SK-N-SH (cell line): ENCODE data around the gene LHX4. TPM values are rescaled to one million over a fixed set of nuclear protein-coding genes. Genes with fewer than 3 reads are reported as not detected.

Experiments used
- CTCF ChIA-PET: fragments of 300-600, 350-600 bp; formaldehyde crosslinking; extraction: SDS; loops from one replicate; lab custom pipeline; 2021; lab: Yijun Ruan, JAX
- POLR2A ChIA-PET: fragments of 350-600 bp; sonication (Branson Sonifier 250); formaldehyde crosslinking; extraction: SDS; loops from one replicate; lab custom pipeline; 2020; ENCODE audit warnings: antibody characterized with exemption, inconsistent platforms; lab: Yijun Ruan, JAX
- DNase-seq: peaks from one replicate; pipeline ENCODE4 v3.0.0; 2012
- H2AFZ ChIP-seq: fragments of 200-600 bp; sonication (generic); 2 replicates; pipeline ENCODE4 v1.8.1; 2016; ENCODE audit warnings: antibody characterized with exemption, mild to moderate bottlenecking, low read depth
- H3F3A ChIP-seq: fragments of 200-600 bp; sonication (generic); replicated peaks from 2 replicates; pipeline ENCODE3; 2016; ENCODE audit warnings: antibody characterized with exemption, mild to moderate bottlenecking; ENCODE audit not compliant: insufficient read depth
- H3K27ac ChIP-seq, 2 experiments: fragments of 200-500 bp in 1 of 2; fragments of 200-600 bp in 1 of 2; sonication (Bioruptor generic) in 1 of 2; sonication (generic), shearing (Covaris generic) in 1 of 2; 2 replicates each; pipeline versions ENCODE4 v1.5.1 to v1.6.1; 2014 to 2016; ENCODE audit warnings: low read depth in 2 of 2, inconsistent platforms in 1 of 2, low read length in 1 of 2, mild to moderate bottlenecking in 1 of 2, mixed read lengths in 1 of 2
- H3K27me3 ChIP-seq: fragments of 200-600 bp; sonication (generic), shearing (Covaris generic); 2 replicates; pipeline ENCODE4 v1.6.1; 2016; ENCODE audit warnings: mixed run types; ENCODE audit not compliant: insufficient read depth
- H3K36me3 ChIP-seq, 2 experiments: fragments of 200-500 bp in 1 of 2; fragments of 200-600 bp in 1 of 2; sonication (Bioruptor generic) in 1 of 2; sonication (generic) in 1 of 2; replicated peaks in 1 of 2; 2 replicates each; pipeline versions ENCODE3 to v1.5.1; 2014 to 2016; ENCODE audit warnings: low read length in 1 of 2, mild to moderate bottlenecking in 1 of 2; ENCODE audit not compliant: insufficient read depth in 2 of 2, control insufficient read depth in 1 of 2
- H3K4me1 ChIP-seq, 2 experiments: fragments of 200-500 bp in 1 of 2; fragments of 200-600 bp in 1 of 2; sonication (Bioruptor generic) in 1 of 2; sonication (generic), shearing (Covaris generic) in 1 of 2; 2 replicates each; pipeline versions ENCODE4 v1.5.1 to v1.6.1; 2014 to 2016; ENCODE audit warnings: low read depth in 1 of 2, low read length in 1 of 2, mixed run types in 1 of 2; ENCODE audit not compliant: insufficient read depth in 2 of 2, control insufficient read depth in 1 of 2
- H3K4me2 ChIP-seq: fragments of 200-600 bp; sonication (generic), shearing (Covaris generic); 2 replicates; pipeline ENCODE4 v1.6.1; 2017; ENCODE audit warnings: mixed run types
- H3K4me3 ChIP-seq, 2 experiments: fragments of 200-500 bp in 1 of 2; fragments of 200-600 bp in 1 of 2; sonication (Bioruptor generic) in 1 of 2; sonication (generic), shearing (Covaris generic) in 1 of 2; 2 replicates each; pipeline versions ENCODE4 v1.5.1 to v1.8.1; 2014 to 2016; ENCODE audit warnings: low read depth in 2 of 2, inconsistent platforms in 1 of 2, low read length in 1 of 2, mild to moderate bottlenecking in 1 of 2, mixed read lengths in 1 of 2, moderate library complexity in 1 of 2
- H3K79me2 ChIP-seq: fragments of 200-600 bp; sonication (generic); 2 replicates; pipeline ENCODE4 v1.8.1; 2017; ENCODE audit warnings: mild to moderate bottlenecking; ENCODE audit not compliant: insufficient read depth
- H3K9ac ChIP-seq: fragments of 200-600 bp; sonication (generic); 2 replicates; pipeline ENCODE4 v1.6.1; 2017; ENCODE audit warnings: mixed run types
- H3K9me2 ChIP-seq: fragments of 200-600 bp; sonication (generic); 2 replicates; pipeline ENCODE4 v1.6.1; 2017; ENCODE audit warnings: mixed run types
- H3K9me3 ChIP-seq: fragments of 200-600 bp; sonication (generic); 2 replicates; pipeline ENCODE4 v1.6.1; 2017; ENCODE audit warnings: mixed run types, mild to moderate bottlenecking, moderate library complexity
- H4K20me1 ChIP-seq: fragments of 200-600 bp; sonication (generic); 2 replicates; pipeline ENCODE4 v1.6.1; 2017; ENCODE audit warnings: mild to moderate bottlenecking, mixed run types; ENCODE audit not compliant: insufficient read depth
- CHD2 ChIP-seq: fragments of 150-350 bp; IDR thresholded peaks from 2 replicates; pipeline ENCODE4 v1.6.1; 2018; ENCODE audit warnings: low read length; ENCODE audit not compliant: partially characterized antibody
- ELF1 ChIP-seq: IDR thresholded peaks from 2 replicates; pipeline ENCODE4 v1.4.0; 2012
- EP300 ChIP-seq, 2 experiments: IDR thresholded peaks; 2 replicates each; pipeline versions ENCODE4 v1.4.0 to v1.6.1; 2012; ENCODE audit warnings: borderline replicate concordance in 1 of 2, low read depth in 1 of 2, low read length in 1 of 2
- FOSL2 ChIP-seq: IDR thresholded peaks from 2 replicates; pipeline ENCODE4 v1.4.0; 2012; ENCODE audit warnings: low read depth, mild to moderate bottlenecking, moderate library complexity, borderline replicate concordance
- GATA2 ChIP-seq: sonication (generic); formaldehyde crosslinking; IDR thresholded peaks from 2 replicates; pipeline ENCODE4 v1.5.0; 2020; ENCODE audit warnings: mild to moderate bottlenecking, missing genetic modification reagents
- MEF2A ChIP-seq: IDR thresholded peaks from 2 replicates; pipeline ENCODE4 v1.4.0; 2012; ENCODE audit warnings: low read depth, borderline replicate concordance
- NRF1 ChIP-seq: IDR thresholded peaks from 2 replicates; pipeline ENCODE4 v1.6.1; 2012; ENCODE audit warnings: low read depth, mild to moderate bottlenecking, low read length
- POLR2AphosphoS5 ChIP-seq: IDR thresholded peaks from 2 replicates; pipeline ENCODE4 v1.6.1; 2012; ENCODE audit warnings: low read depth, low read length
- RAD21 ChIP-seq: IDR thresholded peaks from 2 replicates; pipeline ENCODE4 v1.6.1; 2012; ENCODE audit warnings: mild to moderate bottlenecking, low read length
- RCOR1 ChIP-seq: fragments of 150-350 bp; IDR thresholded peaks from 2 replicates; pipeline ENCODE4 v1.6.1; 2017; ENCODE audit warnings: antibody characterized with exemption, low read length
- SMC3 ChIP-seq: IDR thresholded peaks from 2 replicates; pipeline ENCODE4 v1.6.1; 2012; ENCODE audit warnings: low read depth, low read length, improper control_type of control experiment
- TAF1 ChIP-seq: IDR thresholded peaks from 2 replicates; pipeline ENCODE4 v1.6.1; 2012; ENCODE audit warnings: low read depth, mild to moderate bottlenecking, low read length, moderate library complexity, borderline replicate concordance
- TEAD4 ChIP-seq: IDR thresholded peaks from 2 replicates; pipeline ENCODE4 v1.4.0; 2012; ENCODE audit warnings: mild to moderate bottlenecking, borderline replicate concordance; ENCODE audit not compliant: insufficient read depth
- WGBS: methylation state at CpG from one replicate; pipeline ENCODE4 v1.1.6; 2017; ENCODE audit warnings: low lambda C conversion rate; 5-methylcytosine and 5-hydroxymethylcytosine counted together
- polyA plus RNA-seq, 3 experiments: library from polyadenylated mRNA; depleted of rRNA; stranded (reverse); fragments of >200 nt; gene quantifications; 2 replicates each; pipeline ENCODE4 v1.2.3, GENCODE V29; 2012
- TF ChIP-seq, protein P1 (sequence below): IDR thresholded peaks from 2 replicates; pipeline ENCODE4 v1.6.1; 2012; ENCODE audit warnings: mild to moderate bottlenecking, low read depth, low read length, moderate library complexity
- TF ChIP-seq, protein P2 (sequence below): fragments of 150-350 bp; IDR thresholded peaks from 2 replicates; pipeline ENCODE4 v1.6.1; 2016; ENCODE audit warnings: mild to moderate bottlenecking, low read depth, low read length
- TF ChIP-seq, protein P3 (sequence below): IDR thresholded peaks from 2 replicates; pipeline ENCODE4; 2012
- TF ChIP-seq, protein P4 (sequence below): fragments of 150-350 bp; IDR thresholded peaks from 2 replicates; pipeline ENCODE4 v1.6.1; 2017; ENCODE audit warnings: antibody characterized with exemption, low read length, low read depth, borderline replicate concordance

Gene LHX4
- polyA plus RNA-seq, 1 of the 3 experiments (the other 2 are of a cell fraction), result not detected

DNA sequence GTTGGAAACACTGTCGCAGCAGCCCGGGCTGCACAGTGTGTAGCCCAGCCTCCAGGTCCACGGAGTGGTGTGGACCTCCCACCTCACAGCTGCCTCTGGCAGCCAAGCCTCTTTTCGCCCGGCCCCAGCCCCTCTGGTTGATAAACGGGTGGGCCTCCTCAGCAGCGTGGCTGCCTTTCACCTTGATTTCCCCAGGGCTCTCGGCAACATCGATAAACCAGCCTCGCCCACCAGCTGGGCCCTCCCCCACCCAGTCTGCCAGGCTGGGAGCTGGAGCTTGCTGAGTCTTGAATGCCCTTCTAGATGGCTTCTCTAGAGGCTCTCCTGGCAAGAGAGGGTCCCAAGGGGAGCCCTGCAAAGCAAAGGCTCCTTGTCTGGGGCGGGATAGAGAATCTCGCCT, 31.0 kb upstream of the LHX4 start:
- DNase-seq, result no peak

DNA sequence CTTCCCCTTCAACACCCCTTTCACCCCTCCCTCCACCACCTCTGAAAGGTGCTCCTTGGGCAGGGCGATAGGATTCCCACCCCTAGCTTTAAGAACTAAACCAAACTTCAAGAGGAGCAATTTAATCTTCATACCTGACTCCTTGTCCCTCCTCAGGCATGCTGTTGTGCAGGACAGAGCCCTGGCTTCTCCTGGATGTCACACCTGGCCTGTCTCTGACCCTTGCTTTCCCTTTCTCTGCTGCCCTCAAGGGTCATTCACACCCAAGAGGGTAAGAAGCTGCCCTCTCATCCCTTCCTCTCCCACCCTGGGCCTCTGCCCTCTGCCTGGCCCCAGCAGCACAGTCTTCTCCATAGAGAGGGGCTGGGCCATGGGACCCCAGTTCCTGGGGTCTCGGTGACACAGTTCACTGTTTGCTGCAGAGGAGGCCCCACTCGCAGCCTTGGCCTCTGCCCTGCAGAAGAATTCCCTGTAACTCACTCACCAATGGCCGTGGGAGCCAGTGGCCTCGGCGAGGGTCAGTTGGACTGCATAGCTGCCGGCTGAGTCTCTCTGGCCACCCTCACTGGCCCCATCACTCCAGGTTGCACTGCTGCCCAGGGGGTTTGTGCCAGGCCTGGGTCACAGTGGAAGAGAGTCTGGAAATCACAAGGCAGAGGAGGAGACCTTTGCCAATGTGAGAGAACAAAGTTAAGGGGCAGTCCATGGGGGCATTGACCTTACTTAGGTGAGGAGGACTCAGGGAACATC, 28.4 kb upstream of the LHX4 start:
- DNase-seq, result no peak
- POLR2A ChIA-PET, result no interaction called here
- Histone ChIP-seq H3K27ac (no peak overlapping the region), H3K4me3 (no peak overlapping the region), H3K4me2 (no peak overlapping the region), H3K9me2 (no peaks in the 10 kb centered on the region), H3K36me3 (peaks cover 0 to 21% of the 10 kb centered on the region in 2 experiments), H3K27me3 (no peaks in the 10 kb centered on the region), H3K9ac (no peak overlapping the region), H3F3A (peaks cover 3% of the 10 kb centered on the region), H3K9me3 (no peaks in the 10 kb centered on the region), H4K20me1 (no peaks in the 10 kb centered on the region), H2AFZ (no peak overlapping the region), H3K79me2 (no peaks in the 10 kb centered on the region), H3K4me1 (no peaks in the 10 kb centered on the region)
- CTCF ChIA-PET, result interaction anchor here (0.9 to 4.1 kb wide), 5 partner anchors 13 to 214 kb away, joined by 3 to 15 read pairs (median 4); partner anchors contain the start of gene LHX4
- 93% methylated on average over 2 of the region's 7 CpGs for WGBS
- TF ChIP-seq POLR2AphosphoS5 (no peak), GATA2 (no peak), MEF2A (no peak), EP300 (IDR thresholded peaks at IDR 0.05; ENCODE audit: borderline replicate concordance in 1 of 2, low read depth in 1 of 2, low read length in 1 of 2) (no peak), RCOR1 (no peak), ELF1 (no peak), CHD2 (no peak), TAF1 (no peak)
- TF ChIP-seq, protein P1, sequence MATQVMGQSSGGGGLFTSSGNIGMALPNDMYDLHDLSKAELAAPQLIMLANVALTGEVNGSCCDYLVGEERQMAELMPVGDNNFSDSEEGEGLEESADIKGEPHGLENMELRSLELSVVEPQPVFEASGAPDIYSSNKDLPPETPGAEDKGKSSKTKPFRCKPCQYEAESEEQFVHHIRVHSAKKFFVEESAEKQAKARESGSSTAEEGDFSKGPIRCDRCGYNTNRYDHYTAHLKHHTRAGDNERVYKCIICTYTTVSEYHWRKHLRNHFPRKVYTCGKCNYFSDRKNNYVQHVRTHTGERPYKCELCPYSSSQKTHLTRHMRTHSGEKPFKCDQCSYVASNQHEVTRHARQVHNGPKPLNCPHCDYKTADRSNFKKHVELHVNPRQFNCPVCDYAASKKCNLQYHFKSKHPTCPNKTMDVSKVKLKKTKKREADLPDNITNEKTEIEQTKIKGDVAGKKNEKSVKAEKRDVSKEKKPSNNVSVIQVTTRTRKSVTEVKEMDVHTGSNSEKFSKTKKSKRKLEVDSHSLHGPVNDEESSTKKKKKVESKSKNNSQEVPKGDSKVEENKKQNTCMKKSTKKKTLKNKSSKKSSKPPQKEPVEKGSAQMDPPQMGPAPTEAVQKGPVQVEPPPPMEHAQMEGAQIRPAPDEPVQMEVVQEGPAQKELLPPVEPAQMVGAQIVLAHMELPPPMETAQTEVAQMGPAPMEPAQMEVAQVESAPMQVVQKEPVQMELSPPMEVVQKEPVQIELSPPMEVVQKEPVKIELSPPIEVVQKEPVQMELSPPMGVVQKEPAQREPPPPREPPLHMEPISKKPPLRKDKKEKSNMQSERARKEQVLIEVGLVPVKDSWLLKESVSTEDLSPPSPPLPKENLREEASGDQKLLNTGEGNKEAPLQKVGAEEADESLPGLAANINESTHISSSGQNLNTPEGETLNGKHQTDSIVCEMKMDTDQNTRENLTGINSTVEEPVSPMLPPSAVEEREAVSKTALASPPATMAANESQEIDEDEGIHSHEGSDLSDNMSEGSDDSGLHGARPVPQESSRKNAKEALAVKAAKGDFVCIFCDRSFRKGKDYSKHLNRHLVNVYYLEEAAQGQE, result no peak

More for the DNA sequence above, 31.0 kb upstream of the LHX4 start:
- Histone ChIP-seq H3K27me3 (no peaks in the 10 kb centered on the region), H3F3A (peaks cover 3% of the 10 kb centered on the region), H3K4me2 (no peak overlapping the region), H3K9me3 (no peaks in the 10 kb centered on the region), H3K79me2 (no peaks in the 10 kb centered on the region), H3K4me3 (no peak overlapping the region), H3K27ac (no peak overlapping the region), H4K20me1 (no peaks in the 10 kb centered on the region), H3K36me3 (peaks cover 0 to 41% of the 10 kb centered on the region in 2 experiments), H3K9me2 (no peaks in the 10 kb centered on the region), H3K9ac (no peak overlapping the region), H2AFZ (no peak overlapping the region), H3K4me1 (no peaks in the 10 kb centered on the region)
- ChIA-PET CTCF (interaction anchor here (1.5 to 3.9 kb wide), 3 partner anchors 11 to 283 kb away, joined by 4 to 18 read pairs (median 15); no protein-coding TSS in a partner anchor), POLR2A (no interaction called here)
- TF ChIP-seq FOSL2 (no peak), GATA2 (no peak), ELF1 (no peak), TEAD4 (no peak), RCOR1 (no peak), SMC3 (no peak), TAF1 (no peak), EP300 (IDR thresholded peaks at IDR 0.05; ENCODE audit: borderline replicate concordance in 1 of 2, low read depth in 1 of 2, low read length in 1 of 2) (no peak), CHD2 (no peak), RAD21 (no peak), NRF1 (no peak)
- TF ChIP-seq, protein P2, sequence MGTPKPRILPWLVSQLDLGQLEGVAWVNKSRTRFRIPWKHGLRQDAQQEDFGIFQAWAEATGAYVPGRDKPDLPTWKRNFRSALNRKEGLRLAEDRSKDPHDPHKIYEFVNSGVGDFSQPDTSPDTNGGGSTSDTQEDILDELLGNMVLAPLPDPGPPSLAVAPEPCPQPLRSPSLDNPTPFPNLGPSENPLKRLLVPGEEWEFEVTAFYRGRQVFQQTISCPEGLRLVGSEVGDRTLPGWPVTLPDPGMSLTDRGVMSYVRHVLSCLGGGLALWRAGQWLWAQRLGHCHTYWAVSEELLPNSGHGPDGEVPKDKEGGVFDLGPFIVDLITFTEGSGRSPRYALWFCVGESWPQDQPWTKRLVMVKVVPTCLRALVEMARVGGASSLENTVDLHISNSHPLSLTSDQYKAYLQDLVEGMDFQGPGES, result no peak
- TF ChIP-seq, protein P3, sequence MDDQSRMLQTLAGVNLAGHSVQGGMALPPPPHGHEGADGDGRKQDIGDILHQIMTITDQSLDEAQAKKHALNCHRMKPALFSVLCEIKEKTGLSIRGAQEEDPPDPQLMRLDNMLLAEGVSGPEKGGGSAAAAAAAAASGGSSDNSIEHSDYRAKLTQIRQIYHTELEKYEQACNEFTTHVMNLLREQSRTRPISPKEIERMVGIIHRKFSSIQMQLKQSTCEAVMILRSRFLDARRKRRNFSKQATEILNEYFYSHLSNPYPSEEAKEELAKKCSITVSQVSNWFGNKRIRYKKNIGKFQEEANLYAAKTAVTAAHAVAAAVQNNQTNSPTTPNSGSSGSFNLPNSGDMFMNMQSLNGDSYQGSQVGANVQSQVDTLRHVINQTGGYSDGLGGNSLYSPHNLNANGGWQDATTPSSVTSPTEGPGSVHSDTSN, result no peak
- TF ChIP-seq, protein P4, sequence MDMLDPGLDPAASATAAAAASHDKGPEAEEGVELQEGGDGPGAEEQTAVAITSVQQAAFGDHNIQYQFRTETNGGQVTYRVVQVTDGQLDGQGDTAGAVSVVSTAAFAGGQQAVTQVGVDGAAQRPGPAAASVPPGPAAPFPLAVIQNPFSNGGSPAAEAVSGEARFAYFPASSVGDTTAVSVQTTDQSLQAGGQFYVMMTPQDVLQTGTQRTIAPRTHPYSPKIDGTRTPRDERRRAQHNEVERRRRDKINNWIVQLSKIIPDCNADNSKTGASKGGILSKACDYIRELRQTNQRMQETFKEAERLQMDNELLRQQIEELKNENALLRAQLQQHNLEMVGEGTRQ, result no peak
- 91% methylated on average over 10 of the region's 12 CpGs for WGBS
